Astrocyte (in vitro differentiated cells and primary cell): ENCODE results near the gene REEP3.

Experiments
- EZH2 ChIP-seq: IDR thresholded peaks from 2 replicates; pipeline ENCODE4 v1.6.1; 2012; ENCODE audit warnings: mild to moderate bottlenecking, low read length, inconsistent platforms; ENCODE audit not compliant: insufficient read depth
- TF ChIP-seq, protein P1 (sequence below): IDR thresholded peaks from 2 replicates; pipeline ENCODE4 v1.5.1; 2011; ENCODE audit warnings: low read depth, mild to moderate bottlenecking, inconsistent platforms, low read length, moderate library complexity; ENCODE audit not compliant: insufficient read depth

DNA sequence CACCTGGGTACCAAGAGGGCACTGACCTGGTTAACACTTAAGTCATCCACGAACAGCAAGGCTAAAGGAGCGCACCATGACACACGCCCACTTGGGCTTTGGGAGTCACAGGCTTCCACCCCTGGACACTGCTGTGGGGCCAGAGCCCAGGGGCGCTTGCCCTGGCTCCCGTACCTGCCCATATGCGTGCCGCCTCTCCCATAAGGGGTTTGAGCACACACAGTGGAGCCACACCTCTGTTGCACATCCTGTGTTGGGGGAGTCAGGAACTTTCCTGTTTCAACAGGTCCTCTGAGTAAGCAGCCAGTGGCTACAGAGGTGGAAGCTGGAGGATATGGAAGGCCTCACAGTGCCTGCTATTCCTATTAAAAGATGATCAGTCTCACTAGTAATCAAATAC is 152.0 kb downstream of the REEP3 start:
- TF ChIP-seq, protein P1, sequence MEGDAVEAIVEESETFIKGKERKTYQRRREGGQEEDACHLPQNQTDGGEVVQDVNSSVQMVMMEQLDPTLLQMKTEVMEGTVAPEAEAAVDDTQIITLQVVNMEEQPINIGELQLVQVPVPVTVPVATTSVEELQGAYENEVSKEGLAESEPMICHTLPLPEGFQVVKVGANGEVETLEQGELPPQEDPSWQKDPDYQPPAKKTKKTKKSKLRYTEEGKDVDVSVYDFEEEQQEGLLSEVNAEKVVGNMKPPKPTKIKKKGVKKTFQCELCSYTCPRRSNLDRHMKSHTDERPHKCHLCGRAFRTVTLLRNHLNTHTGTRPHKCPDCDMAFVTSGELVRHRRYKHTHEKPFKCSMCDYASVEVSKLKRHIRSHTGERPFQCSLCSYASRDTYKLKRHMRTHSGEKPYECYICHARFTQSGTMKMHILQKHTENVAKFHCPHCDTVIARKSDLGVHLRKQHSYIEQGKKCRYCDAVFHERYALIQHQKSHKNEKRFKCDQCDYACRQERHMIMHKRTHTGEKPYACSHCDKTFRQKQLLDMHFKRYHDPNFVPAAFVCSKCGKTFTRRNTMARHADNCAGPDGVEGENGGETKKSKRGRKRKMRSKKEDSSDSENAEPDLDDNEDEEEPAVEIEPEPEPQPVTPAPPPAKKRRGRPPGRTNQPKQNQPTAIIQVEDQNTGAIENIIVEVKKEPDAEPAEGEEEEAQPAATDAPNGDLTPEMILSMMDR, result no peak
- TF ChIP-seq EZH2, result no peak
